K562 (cell line): Measurements from ENCODE around the gene INPP5D. TPM values are rescaled to one million over a fixed set of nuclear protein-coding genes. Genes with fewer than 3 reads are reported as not detected.

Experiments used
- ATAC-seq: fragments of 200-7000 bp; cut with Tn5 transposase; 3 replicates; pipeline ENCODE4 v1.9.1; 2020; ENCODE audit warnings: moderate library complexity
- BruUV-seq: library from RNA; stranded (reverse); fragments of 400-500 nt; replicated peaks from 2 replicates; lab custom pipeline; 2021; lab: Mats Ljungman, UMichigan
- CTCF ChIA-PET: fragments of 300-600 bp; formaldehyde crosslinking; extraction: SDS; loops from one replicate; lab custom pipeline; 2021; ENCODE audit warnings: low intra/inter-chr PET ratio; lab: Yijun Ruan, JAX
- POLR2A ChIA-PET: fragments of 300-600, 350-650 bp; sonication (Branson Sonifier 250); formaldehyde crosslinking; extraction: SDS; loops from one replicate; lab custom pipeline; 2021; ENCODE audit warnings: antibody characterized with exemption, inconsistent platforms; lab: Yijun Ruan, JAX
- DNase-seq, 4 experiments: peaks; one replicate each; pipeline versions ENCODE4 v3.0.0 to v3.0.0-alpha.2; 2011 to 2018; ENCODE audit warnings: low spot score in 3 of 4, mixed read lengths in 3 of 4; ENCODE audit errors: extremely low read depth in 1 of 4
- FAIRE-seq: peaks from 2 replicates; lab custom pipeline; 2011; peaks lifted over from hg19 to GRCh38; lab: Jason Lieb, UNC
- H2AFZ ChIP-seq: 2 replicates; pipeline ENCODE4 v1.6.0; 2011; ENCODE audit warnings: low read depth, low read length, control low read depth, inconsistent platforms
- H3K27ac ChIP-seq: fragments of 200-600 bp; 3 replicates; pipeline ENCODE4 v1.8.0; 2011; ENCODE audit warnings: low read depth, mild to moderate bottlenecking, control low read depth, inconsistent platforms, low read length, moderate library complexity, mixed read lengths; ENCODE audit errors: extremely low read depth
- H3K27me3 ChIP-seq, 2 experiments: fragments of 300-600 bp in 1 of 2; 2 replicates in 1 of 2; 3 replicates in 1 of 2; pipeline versions ENCODE4 v1.6.0 to v1.8.0; 2011; ENCODE audit warnings: inconsistent platforms in 2 of 2, low read length in 2 of 2, mild to moderate bottlenecking in 1 of 2, mixed read lengths in 1 of 2, moderate library complexity in 1 of 2; ENCODE audit not compliant: control insufficient read depth in 2 of 2, insufficient read depth in 2 of 2
- H3K36me3 ChIP-seq: fragments of 300-600 bp; 3 replicates; pipeline ENCODE4 v1.8.0; 2011; ENCODE audit warnings: mild to moderate bottlenecking, low read length, inconsistent platforms; ENCODE audit not compliant: control insufficient read depth, insufficient read depth
- H3K4me1 ChIP-seq, 2 experiments: fragments of 200-600 bp in 1 of 2; replicated peaks in 1 of 2; 2 replicates in 1 of 2; 3 replicates in 1 of 2; pipeline versions ENCODE4 v1.5.1 to v1.8.0; 2011; ENCODE audit warnings: inconsistent platforms in 2 of 2, low read length in 2 of 2, mild to moderate bottlenecking in 1 of 2, mixed read lengths in 1 of 2, moderate library complexity in 1 of 2; ENCODE audit not compliant: control insufficient read depth in 2 of 2, insufficient read depth in 2 of 2
- H3K4me2 ChIP-seq: 2 replicates; pipeline ENCODE4 v1.6.1; 2011; ENCODE audit warnings: low read length, control low read depth, inconsistent platforms, mixed read lengths; ENCODE audit not compliant: insufficient read depth
- H3K4me3 ChIP-seq: fragments of 200-600 bp; sonication (generic), shearing (Covaris generic); 2 replicates; pipeline ENCODE4 v1.5.1; 2016; ENCODE audit warnings: control low read depth, inconsistent platforms
- H3K79me2 ChIP-seq: fragments of 200-600 bp; 3 replicates; pipeline ENCODE4 v1.8.0; 2011; ENCODE audit warnings: low read length, inconsistent platforms; ENCODE audit not compliant: control insufficient read depth, insufficient read depth
- H3K9ac ChIP-seq, 2 experiments: 2 replicates each; pipeline versions ENCODE4 v1.6.0 to v1.6.1; 2011; ENCODE audit warnings: low read depth in 2 of 2, low read length in 2 of 2, control low read depth in 1 of 2, inconsistent platforms in 1 of 2, mild to moderate bottlenecking in 1 of 2, mixed read lengths in 1 of 2; ENCODE audit not compliant: insufficient read depth in 1 of 2
- H3K9me1 ChIP-seq: one replicate; pipeline ENCODE4 v1.6.0; 2011; ENCODE audit warnings: inconsistent platforms, mild to moderate bottlenecking, low read length, moderate library complexity; ENCODE audit not compliant: control insufficient read depth, insufficient read depth
- H3K9me3 ChIP-seq: replicated peaks from 2 replicates; pipeline ENCODE4 v1.5.1; 2011; ENCODE audit warnings: low read depth, low read length, inconsistent platforms; ENCODE audit not compliant: control insufficient read depth, insufficient read depth
- H4K20me1 ChIP-seq: replicated peaks from 2 replicates; pipeline ENCODE4 v1.6.1; 2011; ENCODE audit warnings: low read length, inconsistent platforms, mixed read lengths; ENCODE audit not compliant: control insufficient read depth, insufficient read depth
- CREB1 ChIP-seq, 2 experiments: sonication (generic) in 1 of 2; formaldehyde crosslinking in 1 of 2; IDR thresholded peaks; 2 replicates each; pipeline versions ENCODE4 v1.6.1 to v1.8.0; 2012 to 2022; ENCODE audit warnings: inconsistent platforms in 1 of 2, mild to moderate bottlenecking in 1 of 2, missing genetic modification reagents in 1 of 2, moderate library complexity in 1 of 2
- HNRNPLL ChIP-seq: fragments of 200-400 bp; formaldehyde crosslinking; IDR thresholded peaks from 2 replicates; pipeline ENCODE4 v1.6.1; 2017; ENCODE audit warnings: low read length, low read depth, mild to moderate bottlenecking; ENCODE audit not compliant: poor library complexity, severe bottlenecking
- MAFF ChIP-seq: IDR thresholded peaks from 2 replicates; pipeline ENCODE4 v1.6.1; 2012; ENCODE audit warnings: low read length, improper control_type of control experiment
- OTX1 ChIP-seq: fragments of 450-650 bp; formaldehyde crosslinking; IDR thresholded peaks from 2 replicates; pipeline ENCODE4 v1.4.0; 2022; ENCODE audit warnings: mild to moderate bottlenecking
- SRSF9 ChIP-seq: fragments of 200-400 bp; formaldehyde crosslinking; IDR thresholded peaks from 2 replicates; pipeline ENCODE4 v1.6.1; 2017; ENCODE audit warnings: low read depth, low read length, borderline replicate concordance
- WGBS: fragments of 100-300 bp; shearing (Covaris generic); methylation state at CpG from one replicate; pipeline ENCODE4 v1.1.6; 2016; ENCODE audit warnings: low coverage, mixed read lengths; ENCODE audit not compliant: insufficient coverage; ENCODE audit errors: missing lambda C conversion rate; 5-methylcytosine and 5-hydroxymethylcytosine counted together
- in situ Hi-C: fragments of 300-500 bp; cut with MboI; formaldehyde crosslinking; loops from 4 replicates; pipeline ENCODE4 v1.15.0; 2018; ENCODE audit warnings: inconsistent platforms, mixed read lengths
- intact Hi-C: fragments of 100-400 bp; cut with micrococcal nuclease; formaldehyde crosslinking; loops from 2 replicates; pipeline ENCODE4 v1.14.2; 2022
- polyA plus RNA-seq, 8 experiments: library from polyadenylated mRNA; depleted of rRNA in 4 of 8; stranded (reverse) in 5 of 8; unstranded in 3 of 8; fragments of >200 nt; fragmentation: Nextera tagmentation in 2 of 8; fragmentation: Illumina TruSeq in 1 of 8; extraction: Ambion mirVana in 2 of 8; extraction: Trizol in 1 of 8; gene quantifications; 2 replicates each; pipeline versions ENCODE4 v1.2.1 to v1.2.3, GENCODE V29; 2011 to 2014; ENCODE audit warnings: inconsistent platforms in 1 of 8, missing spikeins in 1 of 8
- total RNA-seq, 7 experiments: library from RNA; depleted of rRNA in 6 of 7; stranded (reverse); fragments of >200 nt in 6 of 7; fragmentation: Illumina TruSeq in 2 of 7; extraction: Trizol in 2 of 7; gene quantifications; 2 replicates each; pipeline versions ENCODE4 v1.2.1 to v1.2.3, GENCODE V29; 2011 to 2021; ENCODE audit warnings: low replicate concordance in 1 of 7
- TF ChIP-seq, protein P1 (sequence below): sonication (generic); formaldehyde crosslinking; IDR thresholded peaks from 2 replicates; pipeline ENCODE4 v1.8.1; 2023; ENCODE audit warnings: mild to moderate bottlenecking, missing genetic modification reagents

Gene INPP5D
- total and polyA plus RNA-seq, 9 of the 15 experiments (the other 6 are each of a cell fraction or from before 2014, with no cell fraction given), result 0.55 to 6.2 (median 2.2) TPM

DNA sequence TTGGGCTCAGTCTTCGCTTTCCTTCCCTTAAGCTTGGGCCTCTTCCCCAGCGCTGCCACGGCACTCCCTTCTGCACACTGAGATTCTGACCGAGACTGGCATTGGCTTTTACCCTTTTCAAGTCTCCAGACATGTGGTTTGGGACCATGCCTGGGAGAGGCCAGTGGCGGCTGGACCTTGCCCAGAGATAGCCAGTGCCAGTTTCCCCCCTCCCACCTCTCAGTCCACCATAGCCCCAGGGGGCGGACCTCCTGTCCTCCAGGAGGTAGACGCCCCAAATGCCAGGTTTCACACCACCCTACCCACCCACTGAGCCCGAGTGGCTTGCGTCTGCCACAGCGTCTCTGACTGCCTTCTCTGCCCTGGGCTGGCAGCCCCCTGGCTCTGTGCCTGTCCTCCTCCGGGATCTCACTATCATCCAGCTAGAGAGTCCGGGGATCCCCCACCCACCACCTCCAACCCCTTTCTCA lies 47.7 kb downstream of the INPP5D start:
- Histone ChIP-seq H3K9ac (0 out of 4 replicates have a peak overlapping the region, but pooled peaks of 1 of the 2 experiments have one; percentile 9), H3K9me3 (0 out of 2 replicates have a peak, but pooled peaks cover 2% of the 10 kb centered on the region)
- TF ChIP-seq, protein P1, sequence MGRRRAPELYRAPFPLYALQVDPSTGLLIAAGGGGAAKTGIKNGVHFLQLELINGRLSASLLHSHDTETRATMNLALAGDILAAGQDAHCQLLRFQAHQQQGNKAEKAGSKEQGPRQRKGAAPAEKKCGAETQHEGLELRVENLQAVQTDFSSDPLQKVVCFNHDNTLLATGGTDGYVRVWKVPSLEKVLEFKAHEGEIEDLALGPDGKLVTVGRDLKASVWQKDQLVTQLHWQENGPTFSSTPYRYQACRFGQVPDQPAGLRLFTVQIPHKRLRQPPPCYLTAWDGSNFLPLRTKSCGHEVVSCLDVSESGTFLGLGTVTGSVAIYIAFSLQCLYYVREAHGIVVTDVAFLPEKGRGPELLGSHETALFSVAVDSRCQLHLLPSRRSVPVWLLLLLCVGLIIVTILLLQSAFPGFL (CRISPR knock-in tag), result no peak
- TF ChIP-seq HNRNPLL, result no peak
- no peak for TF ChIP-seq CREB1 (IDR thresholded peaks at IDR 0.05)
- TF ChIP-seq CREB1 (CRISPR knock-in tag; IDR thresholded peaks at IDR 0.05), result no peak
- TF ChIP-seq OTX1 (CRISPR knock-in tag), result no peak
- no peak for TF ChIP-seq SRSF9
- TF ChIP-seq MAFF, result no peak
- TF ChIP-seq, all 486 proteins: peak for 0
- no peak overlapping the region for H2AFZ ChIP-seq
- no peak overlapping the region for H3K27ac ChIP-seq
- no peaks in the 10 kb centered on the region for H3K9me1 ChIP-seq
- H3K79me2 ChIP-seq, result no peaks in the 10 kb centered on the region
- ChIA-PET POLR2A (interaction anchor here (0.5 to 0.9 kb wide), 3 partner anchors 16 to 951 kb away, joined by 3 to 4 read pairs (median 3); no protein-coding TSS in a partner anchor), CTCF (no interaction called here)
- FAIRE-seq (no peak), ATAC-seq (no peak), DNase-seq (no peak)
- H4K20me1 ChIP-seq, result no peaks in the 10 kb centered on the region
- H3K4me1 ChIP-seq, result peaks cover 0 to 6% of the 10 kb centered on the region in 2 experiments; a peak in 2 of 5 replicates
- H3K36me3 ChIP-seq, result no peaks in the 10 kb centered on the region
- no peak overlapping the region for H3K4me3 ChIP-seq
- H3K27me3 ChIP-seq, result no peaks in the 10 kb centered on the region
- H3K4me2 ChIP-seq, result no peak overlapping the region
- 28% methylated on average over 8 of the region's 12 CpGs for WGBS
- BruUV-seq, result no TSS peak
- intact Hi-C loops, result no loop called here
- in situ Hi-C loops, result no loop called here
